Type B pancreatic cell (in vitro differentiated cells): ENCODE data around the gene CPNE4. TPM values are rescaled to one million over a fixed set of nuclear protein-coding genes. Genes with fewer than 3 reads are reported as not detected.

Source experiments
- DNase-seq: peaks from one replicate; pipeline ENCODE4 v3.0.0; 2021; ENCODE audit warnings: mixed read lengths; ENCODE audit not compliant: unreplicated experiment; ENCODE audit errors: extremely low spot score
- H3K27ac Mint-ChIP-seq: 2 replicates; pipeline ENCODE4 v1.8.0; 2021; ENCODE audit warnings: mild to moderate bottlenecking, mixed read lengths
- H3K27me3 Mint-ChIP-seq: 2 replicates; pipeline ENCODE4 v1.8.0; 2021; ENCODE audit warnings: mixed read lengths
- H3K36me3 Mint-ChIP-seq: 2 replicates; pipeline ENCODE4 v1.8.0; 2021; ENCODE audit warnings: mixed read lengths
- H3K4me1 Mint-ChIP-seq: one replicate; pipeline ENCODE4 v1.8.0; 2021; ENCODE audit warnings: mixed read lengths; ENCODE audit not compliant: unreplicated experiment
- H3K4me3 Mint-ChIP-seq: 2 replicates; pipeline ENCODE4 v1.8.0; 2021; ENCODE audit warnings: mild to moderate bottlenecking, mixed read lengths
- H3K9me3 Mint-ChIP-seq: 2 replicates; pipeline ENCODE4 v1.8.0; 2021; ENCODE audit warnings: mixed read lengths
- CTCF ChIP-seq: fragments of 200-600 bp; sonication (generic); conservative IDR thresholded peaks from 2 replicates; pipeline ENCODE4 v1.5.0; 2021; ENCODE audit warnings: antibody characterized with exemption, mild to moderate bottlenecking
- total RNA-seq: library from RNA; stranded (reverse); gene quantifications from 2 replicates; pipeline ENCODE4 v1.2.1, GENCODE V29; 2021; ENCODE audit warnings: low replicate concordance

The CPNE4 gene
- total RNA-seq, 1 donor from 2014 or later, result 5.2 TPM

GRCh38 chr3:132007617-132008016 is 27.2 kb downstream of the CPNE4 start:
- H3K4me3 Mint-ChIP-seq, result no peak overlapping the region
- H3K4me1 Mint-ChIP-seq, result peaks cover 17% of the 10 kb centered on the region
- H3K27ac Mint-ChIP-seq, result no peak overlapping the region
- H3K27me3 Mint-ChIP-seq, result peaks cover 4% of the 10 kb centered on the region
- DNase-seq, result no peak
- no peaks in the 10 kb centered on the region for H3K36me3 Mint-ChIP-seq
- TF ChIP-seq CTCF, result no peak
- H3K9me3 Mint-ChIP-seq, result no peaks in the 10 kb centered on the region

- Mint-ChIP-seq H3K9me3 (no peaks in the 10 kb centered on the region), H3K36me3 (no peaks in the 10 kb centered on the region), H3K27me3 (peaks cover 6% of the 10 kb centered on the region), H3K4me3 (no peak overlapping the region), H3K27ac (no peak overlapping the region), H3K4me1 (peaks cover 17% of the 10 kb centered on the region)
- DNase-seq, result no peak
- TF ChIP-seq CTCF, result peak; percentile 73
Observed at GRCh38 chr3:132006605-132007204, 28.1 kb downstream of the CPNE4 start.

GRCh38 chr3:132004571-132004970 is 30.2 kb downstream of the CPNE4 start:
- DNase-seq, result no peak
- no peaks in the 10 kb centered on the region for H3K9me3 Mint-ChIP-seq
- no peak for TF ChIP-seq CTCF
- H3K36me3 Mint-ChIP-seq, result no peaks in the 10 kb centered on the region
- H3K27ac Mint-ChIP-seq, result no peak overlapping the region
- no peak overlapping the region for H3K4me3 Mint-ChIP-seq
- H3K4me1 Mint-ChIP-seq, result peaks cover 6% of the 10 kb centered on the region
- H3K27me3 Mint-ChIP-seq, result peaks cover 6% of the 10 kb centered on the region

- no peaks in the 10 kb centered on the region for H3K36me3 Mint-ChIP-seq
- no peak overlapping the region for H3K27ac Mint-ChIP-seq
- no peak for TF ChIP-seq CTCF
- H3K4me3 Mint-ChIP-seq, result no peak overlapping the region
- H3K4me1 Mint-ChIP-seq, result no peaks in the 10 kb centered on the region
- peaks cover 6% of the 10 kb centered on the region for H3K27me3 Mint-ChIP-seq
- DNase-seq, result no peak
- no peaks in the 10 kb centered on the region for H3K9me3 Mint-ChIP-seq
Observed at GRCh38 chr3:132003685-132004084, 31.1 kb downstream of the CPNE4 start.

GRCh38 chr3:132001999-132002398 is 32.8 kb downstream of the CPNE4 start:
- Mint-ChIP-seq H3K27me3 (peaks cover 6% of the 10 kb centered on the region), H3K4me3 (no peak overlapping the region), H3K4me1 (no peaks in the 10 kb centered on the region), H3K27ac (no peak overlapping the region), H3K9me3 (no peaks in the 10 kb centered on the region), H3K36me3 (no peaks in the 10 kb centered on the region)
- TF ChIP-seq CTCF, result no peak
- no peak for DNase-seq

- Mint-ChIP-seq H3K27me3 (peaks cover 6% of the 10 kb centered on the region), H3K4me1 (no peaks in the 10 kb centered on the region), H3K4me3 (no peak overlapping the region), H3K9me3 (no peaks in the 10 kb centered on the region), H3K27ac (no peak overlapping the region), H3K36me3 (no peaks in the 10 kb centered on the region)
- no peak for TF ChIP-seq CTCF
- DNase-seq, result no peak
Observed at GRCh38 chr3:132001036-132001435, 33.8 kb downstream of the CPNE4 start.
